Measurements from ENCODE around the gene ENTPD8. TPM values are rescaled to one million over a fixed set of nuclear protein-coding genes. Genes with fewer than 3 reads are reported as not detected.

The ENTPD8 gene
- total and polyA plus RNA-seq, 2 of the 13 experiments (the other 11 are each of a cell fraction or from before 2014, with no cell fraction given), result 0.26 to 0.44 TPM

DNA sequence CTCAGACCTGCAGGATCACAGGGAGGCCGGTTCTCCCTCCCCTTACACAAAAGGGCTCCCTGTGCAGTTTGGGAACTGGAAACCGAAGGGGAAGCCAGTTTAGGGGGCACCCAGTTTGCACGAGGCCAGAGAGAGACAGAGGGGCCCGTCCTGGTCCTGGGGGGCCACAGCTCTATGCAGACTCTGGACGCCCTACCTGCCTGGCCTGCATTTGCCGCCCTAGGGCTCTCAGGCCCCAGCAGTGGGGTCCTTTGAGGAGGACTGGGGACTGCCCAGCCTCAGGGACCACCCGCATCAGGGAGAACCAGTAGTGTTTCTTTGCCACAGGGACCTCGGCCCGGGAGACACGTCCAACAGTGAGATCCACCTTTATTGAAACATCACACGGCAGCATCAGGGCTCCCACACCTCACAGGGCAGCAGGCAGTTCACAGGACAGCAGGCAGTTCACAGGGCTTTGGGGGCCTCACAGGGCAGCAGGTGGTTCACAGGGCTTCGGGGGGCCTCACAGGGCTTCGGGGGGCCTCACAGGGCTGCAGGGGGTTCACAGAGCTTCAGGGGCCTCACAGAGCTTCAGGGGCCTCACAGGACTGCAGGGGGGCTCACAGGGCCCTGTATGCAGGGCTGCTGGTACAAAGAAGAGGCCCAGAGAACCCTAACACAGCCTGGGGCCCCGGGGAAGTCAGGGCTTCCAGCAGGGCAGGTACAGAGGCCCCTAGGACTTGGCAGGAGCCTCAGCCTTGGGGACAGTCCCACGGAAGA is 18.6 kb upstream of the ENTPD8 start (continued):
- TF ChIP-seq ZNF570 (CRISPR knock-in tag; IDR thresholded peaks at IDR 0.05; ENCODE audit: borderline replicate concordance) (no peak), STAT6 (CRISPR knock-in tag; IDR thresholded peaks at IDR 0.05; ENCODE audit: borderline replicate concordance) (no peak), ZBED4 (CRISPR knock-in tag; IDR thresholded peaks at IDR 0.05; ENCODE audit: borderline replicate concordance) (no peak), HOXA7 (CRISPR knock-in tag; IDR thresholded peaks at IDR 0.05) (no peak), SRSF1 (optimal IDR thresholded peaks at IDR 0.05; ENCODE audit: low read depth, low read length) (no peak), ZNF160 (CRISPR knock-in tag; IDR thresholded peaks at IDR 0.05) (no peak), USF2 (IDR thresholded peaks at IDR 0.05; ENCODE audit: low read depth, low read length) (no peak), USF2 (CRISPR knock-in tag; IDR thresholded peaks at IDR 0.05; ENCODE audit: borderline replicate concordance) (0 out of 2 replicates have a peak, but pooled peaks have one; percentile 25), THAP11 (CRISPR knock-in tag; IDR thresholded peaks at IDR 0.05) (no peak), NFE2L1 (CRISPR knock-in tag; IDR thresholded peaks at IDR 0.05; ENCODE audit: borderline replicate concordance) (no peak; the same call in 1 of the 2 replicates), NR1H2 (CRISPR knock-in tag; IDR thresholded peaks at IDR 0.05; ENCODE audit: borderline replicate concordance, low read depth) (no peak), ZFP62 (CRISPR knock-in tag; IDR thresholded peaks at IDR 0.05) (no peak), RAD51 (IDR thresholded peaks at IDR 0.05; ENCODE audit: borderline replicate concordance) (no peak)
- TF ChIP-seq, protein P1, sequence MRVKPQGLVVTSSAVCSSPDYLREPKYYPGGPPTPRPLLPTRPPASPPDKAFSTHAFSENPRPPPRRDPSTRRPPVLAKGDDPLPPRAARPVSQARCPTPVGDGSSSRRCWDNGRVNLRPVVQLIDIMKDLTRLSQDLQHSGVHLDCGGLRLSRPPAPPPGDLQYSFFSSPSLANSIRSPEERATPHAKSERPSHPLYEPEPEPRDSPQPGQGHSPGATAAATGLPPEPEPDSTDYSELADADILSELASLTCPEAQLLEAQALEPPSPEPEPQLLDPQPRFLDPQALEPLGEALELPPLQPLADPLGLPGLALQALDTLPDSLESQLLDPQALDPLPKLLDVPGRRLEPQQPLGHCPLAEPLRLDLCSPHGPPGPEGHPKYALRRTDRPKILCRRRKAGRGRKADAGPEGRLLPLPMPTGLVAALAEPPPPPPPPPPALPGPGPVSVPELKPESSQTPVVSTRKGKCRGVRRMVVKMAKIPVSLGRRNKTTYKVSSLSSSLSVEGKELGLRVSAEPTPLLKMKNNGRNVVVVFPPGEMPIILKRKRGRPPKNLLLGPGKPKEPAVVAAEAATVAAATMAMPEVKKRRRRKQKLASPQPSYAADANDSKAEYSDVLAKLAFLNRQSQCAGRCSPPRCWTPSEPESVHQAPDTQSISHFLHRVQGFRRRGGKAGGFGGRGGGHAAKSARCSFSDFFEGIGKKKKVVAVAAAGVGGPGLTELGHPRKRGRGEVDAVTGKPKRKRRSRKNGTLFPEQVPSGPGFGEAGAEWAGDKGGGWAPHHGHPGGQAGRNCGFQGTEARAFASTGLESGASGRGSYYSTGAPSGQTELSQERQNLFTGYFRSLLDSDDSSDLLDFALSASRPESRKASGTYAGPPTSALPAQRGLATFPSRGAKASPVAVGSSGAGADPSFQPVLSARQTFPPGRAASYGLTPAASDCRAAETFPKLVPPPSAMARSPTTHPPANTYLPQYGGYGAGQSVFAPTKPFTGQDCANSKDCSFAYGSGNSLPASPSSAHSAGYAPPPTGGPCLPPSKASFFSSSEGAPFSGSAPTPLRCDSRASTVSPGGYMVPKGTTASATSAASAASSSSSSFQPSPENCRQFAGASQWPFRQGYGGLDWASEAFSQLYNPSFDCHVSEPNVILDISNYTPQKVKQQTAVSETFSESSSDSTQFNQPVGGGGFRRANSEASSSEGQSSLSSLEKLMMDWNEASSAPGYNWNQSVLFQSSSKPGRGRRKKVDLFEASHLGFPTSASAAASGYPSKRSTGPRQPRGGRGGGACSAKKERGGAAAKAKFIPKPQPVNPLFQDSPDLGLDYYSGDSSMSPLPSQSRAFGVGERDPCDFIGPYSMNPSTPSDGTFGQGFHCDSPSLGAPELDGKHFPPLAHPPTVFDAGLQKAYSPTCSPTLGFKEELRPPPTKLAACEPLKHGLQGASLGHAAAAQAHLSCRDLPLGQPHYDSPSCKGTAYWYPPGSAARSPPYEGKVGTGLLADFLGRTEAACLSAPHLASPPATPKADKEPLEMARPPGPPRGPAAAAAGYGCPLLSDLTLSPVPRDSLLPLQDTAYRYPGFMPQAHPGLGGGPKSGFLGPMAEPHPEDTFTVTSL (CRISPR knock-in tag; IDR thresholded peaks at IDR 0.05; ENCODE audit: borderline replicate concordance), result no peak
